ENCODE results near the gene MCM10.
"Not testable (repeated sequence)": the region's sequence is repeated elsewhere in the genome, so short reads cannot be mapped to it uniquely, and the experiment has no call there.

The MCM10 gene

DNA sequence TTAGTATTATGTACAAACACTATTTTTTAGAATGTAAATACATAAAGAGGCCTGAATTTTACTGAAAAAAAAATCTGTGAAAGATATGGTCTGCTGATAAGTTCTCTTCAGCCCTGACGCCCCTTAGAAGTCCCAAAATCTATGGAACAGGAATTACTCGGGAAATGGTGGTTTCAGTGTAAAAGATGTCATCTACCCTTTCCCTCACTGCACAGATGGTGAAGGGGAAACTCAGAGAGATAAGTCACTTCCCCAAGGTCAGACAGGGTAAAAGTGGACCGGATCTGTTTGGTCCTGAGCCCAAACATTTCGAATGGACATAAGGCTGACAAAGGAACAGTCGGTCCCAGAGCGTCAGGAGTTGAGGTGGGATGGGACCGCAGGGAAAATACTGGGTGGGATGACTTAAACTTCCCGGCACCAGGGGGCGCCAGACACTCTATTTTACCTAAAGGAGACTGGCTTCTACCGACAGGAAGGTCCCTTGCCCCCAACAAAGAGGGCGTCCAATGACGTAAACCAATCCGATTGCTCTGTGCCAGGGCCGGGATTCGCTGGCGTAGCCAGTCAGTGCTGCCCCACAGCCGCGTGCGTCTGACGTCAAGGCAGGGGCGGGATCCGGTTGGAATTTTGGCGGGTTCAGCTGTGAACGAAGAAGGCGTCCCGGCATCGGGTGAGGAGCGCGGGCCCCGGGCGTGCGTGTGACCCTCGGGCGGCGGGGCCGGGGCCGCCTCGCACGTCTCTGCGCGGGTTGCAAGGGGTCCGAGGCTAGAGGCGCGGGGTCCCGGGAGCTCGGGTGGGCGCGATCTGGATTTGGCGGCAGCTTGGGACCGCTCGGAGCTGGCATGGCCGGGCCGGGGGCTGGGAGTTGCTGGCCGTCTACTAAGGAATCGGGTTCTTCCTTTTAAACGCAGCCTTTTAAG lies at the start of gene MCM10:
MCM10 (plus strand) TSS at position 625 of the 923 bp plus-strand sequence. CDS start 2,645 bp downstream, outside the sequence.
- peak; percentile 97 for DNase-seq

DNA sequence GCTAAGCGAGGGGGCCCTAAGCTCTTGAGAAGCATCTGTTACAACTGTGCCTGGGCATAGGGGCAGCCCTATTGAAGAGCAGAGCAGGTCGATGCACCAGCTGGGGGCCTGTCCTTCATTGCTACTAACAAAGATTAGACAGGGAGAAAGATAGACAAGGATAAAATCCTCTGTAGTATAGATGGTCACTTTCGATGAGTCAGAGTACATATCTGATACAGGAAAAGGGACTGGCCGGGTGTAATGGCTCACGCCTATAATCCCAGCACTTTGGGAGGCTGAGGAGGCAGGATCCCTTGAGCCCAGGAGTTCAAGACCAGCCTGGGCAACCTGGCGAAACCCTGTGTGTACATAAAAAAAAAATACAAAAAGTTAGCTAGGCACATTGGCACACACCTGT lies 47.8 kb upstream of the MCM10 start:
- DNase-seq = no peak

- no peak for DNase-seq
Observed at GRCh38 chr10:13115832-13116803, 45.2 kb upstream of the MCM10 start.

DNA sequence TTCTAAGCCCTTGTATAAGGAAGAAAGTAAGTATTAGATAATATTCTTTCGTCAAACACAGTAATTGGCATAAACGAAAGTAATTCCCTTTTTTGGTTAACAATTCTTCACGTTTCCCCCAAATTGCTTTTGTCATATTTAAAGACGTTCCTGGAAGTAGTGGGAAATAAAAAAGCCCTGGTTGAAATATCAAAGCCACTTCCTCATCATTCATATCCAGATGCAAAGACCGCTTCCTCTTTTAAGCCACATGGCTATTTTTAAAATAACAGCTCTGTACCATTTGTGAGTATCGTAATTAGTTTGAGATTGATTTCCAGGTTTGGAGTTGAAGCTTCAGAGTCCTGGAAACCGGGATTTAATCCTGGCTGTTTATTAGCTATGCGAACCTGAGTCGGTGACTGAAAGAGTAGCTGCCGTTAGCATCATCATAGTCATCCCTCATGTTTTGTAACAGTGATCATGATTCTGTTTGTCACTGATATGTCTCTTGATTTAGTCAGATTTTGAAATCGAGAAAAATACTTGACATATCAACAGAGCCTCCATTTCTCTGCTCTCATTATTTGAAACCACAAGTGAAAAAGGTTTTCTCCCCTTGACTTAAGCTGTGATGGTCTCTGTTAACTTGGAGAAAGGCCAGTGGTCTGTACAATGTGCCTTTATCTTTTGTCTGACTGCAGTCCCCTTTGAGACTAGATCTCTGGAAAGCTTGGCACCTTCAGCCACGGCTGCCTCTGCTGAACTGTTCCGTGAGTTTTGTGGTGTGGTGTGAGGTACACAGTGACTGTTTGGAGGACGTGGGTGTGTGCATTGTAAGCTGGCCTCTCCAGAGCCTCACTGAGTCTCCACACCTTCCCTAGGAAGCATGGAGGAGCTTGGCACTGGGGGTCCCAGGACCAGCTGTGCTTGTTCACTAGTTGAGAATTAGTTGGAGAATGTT lies 43.2 kb upstream of the MCM10 start:
- no peak for DNase-seq

DNA sequence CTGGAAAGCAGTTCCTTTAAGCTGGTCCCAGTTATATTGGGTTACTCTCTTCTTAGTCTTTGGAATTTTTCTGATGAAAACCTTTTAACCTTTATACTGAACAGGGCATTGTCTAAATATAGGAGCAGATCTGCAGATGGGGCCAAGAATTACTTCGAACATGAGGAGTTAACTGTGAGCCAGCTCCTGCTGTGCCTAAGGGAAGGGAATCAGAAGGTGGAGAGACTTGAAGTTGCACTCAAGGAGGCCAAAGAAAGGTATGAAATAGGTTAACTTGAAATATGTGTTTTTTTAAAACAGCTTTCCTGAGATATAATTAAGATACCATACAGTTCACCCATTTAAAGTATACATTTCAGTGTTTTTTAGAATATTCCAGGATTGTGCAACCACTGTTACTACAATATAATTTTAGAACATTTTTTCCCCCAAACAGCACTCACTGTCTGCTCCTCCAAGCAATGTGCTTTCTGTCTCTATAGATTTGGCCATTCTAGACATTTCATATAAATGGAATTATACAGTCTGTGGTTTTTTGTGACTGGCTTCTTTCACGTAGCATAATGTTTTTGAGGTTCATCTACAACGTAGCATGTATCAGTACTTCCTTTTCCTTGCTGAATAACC lies 42.5 kb upstream of the MCM10 start:
- no peak for DNase-seq

DNA sequence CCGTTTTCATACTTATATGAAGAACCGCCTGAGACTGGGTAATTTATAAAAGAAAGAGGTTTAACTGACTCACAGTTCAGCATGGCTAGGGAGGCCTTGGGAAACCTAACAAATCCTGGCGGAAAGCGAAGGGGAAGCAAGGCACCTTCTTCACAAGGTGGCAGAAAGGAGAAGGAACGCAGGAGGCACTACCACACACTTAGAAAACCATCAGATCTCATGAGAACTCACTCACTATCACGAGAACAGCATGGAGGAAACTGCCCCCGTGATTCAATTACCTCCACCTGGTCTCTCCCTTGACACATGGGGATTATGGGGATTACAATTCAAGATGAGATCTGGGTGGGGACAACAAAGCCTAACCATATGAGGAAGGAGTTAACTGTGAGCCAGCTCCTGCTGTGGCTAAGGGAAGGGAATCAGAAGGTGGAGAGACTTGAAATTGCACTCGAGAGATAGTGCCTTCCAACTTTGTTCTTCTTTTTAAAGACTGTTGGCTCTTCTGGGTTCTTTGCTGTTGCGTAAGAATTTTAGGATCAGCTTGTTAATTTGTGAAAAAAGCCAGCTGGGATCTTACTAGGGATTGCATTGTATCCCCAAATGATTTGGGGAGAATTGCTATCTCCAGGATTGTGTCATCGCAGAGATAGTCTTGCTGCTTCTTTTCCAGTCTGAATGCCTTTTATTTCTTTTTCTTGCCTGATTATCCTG lies 40.4 kb upstream of the MCM10 start:
- no peak for DNase-seq

- no peak for DNase-seq
Observed at GRCh38 chr10:13121500-13121854, 39.9 kb upstream of the MCM10 start.

DNA sequence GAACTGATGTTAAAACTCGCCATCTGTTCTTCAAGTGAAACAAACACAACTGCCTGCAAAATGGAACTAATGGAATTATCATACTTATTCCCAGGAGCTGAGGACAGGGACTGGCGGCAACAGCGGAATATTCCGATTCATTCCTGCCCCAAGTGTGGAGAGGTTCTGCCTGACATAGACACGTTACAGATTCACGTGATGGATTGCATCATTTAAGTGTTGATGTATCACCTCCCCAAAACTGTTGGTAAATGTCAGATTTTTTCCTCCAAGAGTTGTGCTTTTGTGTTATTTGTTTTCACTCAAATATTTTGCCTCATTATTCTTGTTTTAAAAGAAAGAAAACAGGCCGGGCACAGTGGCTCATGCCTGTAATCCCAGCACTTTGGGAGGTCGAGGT lies 24.7 kb upstream of the MCM10 start:
- DNase-seq = no peak

DNA sequence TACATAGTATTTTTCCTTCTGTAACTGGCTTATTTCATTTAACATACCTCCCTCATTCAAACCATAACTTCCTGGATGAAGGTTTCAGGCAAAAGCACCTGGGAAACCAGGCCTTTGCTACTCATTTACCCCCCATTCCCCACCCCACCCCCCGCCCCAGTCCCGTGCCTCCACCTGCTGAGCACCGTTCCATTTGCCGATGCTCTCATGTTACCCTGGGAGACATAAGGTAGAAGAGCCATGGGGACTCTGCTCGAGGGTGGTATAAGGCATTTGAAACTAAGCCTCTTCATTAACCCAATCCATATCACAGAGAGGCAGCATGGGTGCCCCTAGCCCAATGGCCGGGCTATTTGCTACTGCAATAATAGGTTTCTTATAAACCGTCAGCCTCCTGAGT lies 22.2 kb upstream of the MCM10 start:
- DNase-seq = no peak

- no peak for DNase-seq
Observed at GRCh38 chr10:13139676-13140075, 21.7 kb upstream of the MCM10 start.

DNA sequence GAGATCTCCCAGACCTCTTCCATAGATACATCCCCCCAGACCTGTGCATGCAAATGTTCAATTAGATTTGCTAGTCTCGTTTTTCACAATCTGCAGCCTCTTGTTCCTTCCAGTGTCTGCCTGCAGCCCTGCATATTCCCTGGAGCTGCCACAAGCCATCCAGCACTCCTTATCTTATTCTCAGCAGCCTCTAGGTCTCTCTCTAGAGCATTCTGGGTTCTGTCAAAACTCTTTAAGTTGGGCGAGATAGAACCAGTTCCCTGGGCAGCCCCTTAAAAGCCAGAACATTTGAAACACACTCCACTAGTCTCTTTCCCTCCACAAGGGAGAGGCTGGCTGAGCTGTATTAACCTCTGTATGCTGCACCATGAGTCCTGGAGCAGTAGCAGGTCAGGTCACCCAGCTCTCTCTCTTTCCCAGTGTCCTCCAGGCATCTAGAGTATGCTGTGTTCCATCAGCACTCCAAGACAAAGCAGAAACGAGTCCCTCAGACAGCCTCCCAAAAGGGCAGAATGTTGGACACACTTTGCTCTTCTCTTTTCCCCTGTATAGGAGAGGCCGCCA lies 20.6 kb upstream of the MCM10 start:
- DNase-seq = no peak

- no peak for DNase-seq
Observed at GRCh38 chr10:13143766-13144165, 17.6 kb upstream of the MCM10 start.

DNA sequence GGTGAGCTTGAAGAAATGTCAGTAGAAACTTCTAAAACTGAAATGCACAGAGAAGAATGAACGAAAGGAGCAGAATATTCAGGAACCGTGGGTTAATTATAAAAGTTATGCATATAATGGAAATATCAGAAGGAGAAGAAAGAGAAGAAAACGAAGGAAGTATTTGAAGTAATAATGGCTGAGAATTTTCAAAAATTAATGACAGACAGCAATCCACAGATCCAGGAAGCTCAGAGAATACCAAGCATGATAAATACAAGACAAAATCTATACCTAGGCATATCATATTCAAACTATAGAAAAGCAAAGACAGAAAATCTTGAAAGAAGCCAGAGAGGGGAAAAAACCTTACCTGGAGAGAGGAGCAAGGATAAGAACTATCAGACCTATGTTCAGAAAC lies 16.5 kb upstream of the MCM10 start:
- no peak for DNase-seq

DNA sequence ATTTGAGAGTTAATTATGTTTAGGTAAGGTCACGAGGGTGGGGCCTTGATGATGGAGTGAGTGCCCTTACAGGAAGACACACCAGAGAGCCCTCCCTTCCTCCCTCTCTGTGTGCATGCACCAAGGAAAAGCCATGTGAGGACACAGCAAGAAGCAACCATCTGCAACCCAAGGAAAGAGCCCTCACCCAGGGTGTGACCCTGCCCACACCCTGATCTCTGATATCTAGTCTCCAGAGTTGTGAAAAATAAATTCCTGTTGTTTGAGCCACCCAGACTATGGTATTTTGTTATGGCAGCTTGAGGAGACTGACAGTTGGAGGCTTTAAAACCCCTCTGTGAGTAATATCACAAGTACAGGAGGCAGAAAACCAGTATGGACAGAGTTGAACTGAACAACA lies 15.0 kb upstream of the MCM10 start:
- no peak for DNase-seq

- no peak for DNase-seq
Observed at GRCh38 chr10:13147161-13147560, 14.2 kb upstream of the MCM10 start.

DNA sequence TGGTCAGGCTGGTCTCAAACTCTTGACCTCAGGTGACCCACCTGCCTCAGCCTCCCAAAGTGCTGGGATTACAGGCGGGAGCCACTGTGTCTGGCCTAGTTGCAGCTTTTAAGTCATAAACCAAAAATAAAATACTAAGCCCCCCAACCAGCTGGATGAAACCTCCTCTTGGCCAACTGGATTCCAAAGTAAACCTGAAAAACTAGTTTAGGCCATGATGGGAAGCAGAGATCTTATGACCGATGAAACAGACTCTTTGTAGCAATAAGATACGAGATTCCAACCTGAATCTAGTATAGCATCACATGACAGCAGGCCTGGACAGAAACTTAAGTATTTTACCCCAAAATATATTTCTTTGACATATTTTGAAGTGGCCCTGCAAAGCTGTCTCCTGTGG lies 9.1 kb upstream of the MCM10 start:
- no peak for DNase-seq

GRCh38 chr10:13155860-13156259 lies 5.5 kb upstream of the MCM10 start:
- not testable (repeated sequence) for DNase-seq

- DNase-seq = peak; percentile 12
Observed at GRCh38 chr10:13158401-13158800, 3.0 kb upstream of the MCM10 start.

DNA sequence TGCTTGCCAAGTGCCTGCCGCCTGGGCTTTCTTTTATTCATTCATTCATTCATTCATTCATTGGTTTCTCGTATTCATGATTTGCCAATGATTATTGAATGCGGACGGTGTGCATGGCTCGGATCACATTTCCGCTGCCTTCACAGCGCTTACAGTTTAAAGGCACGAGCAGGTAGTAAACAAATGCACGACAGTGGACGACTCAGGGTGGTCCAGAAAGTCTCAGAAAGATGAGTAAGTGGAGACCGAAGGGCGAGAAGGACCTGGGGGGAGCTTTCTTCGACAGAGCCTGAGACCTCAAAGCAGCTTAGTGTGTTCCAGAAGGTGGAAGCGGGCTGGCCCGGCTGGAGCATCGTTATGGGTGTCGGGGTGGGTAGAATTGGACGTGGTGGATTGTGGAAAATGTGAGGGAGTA lies 506 bp downstream of the MCM10 start:
- no peak for DNase-seq

GRCh38 chr10:13163859-13164258 lies 2.5 kb downstream of the MCM10 start:
- DNase-seq = no peak

DNA sequence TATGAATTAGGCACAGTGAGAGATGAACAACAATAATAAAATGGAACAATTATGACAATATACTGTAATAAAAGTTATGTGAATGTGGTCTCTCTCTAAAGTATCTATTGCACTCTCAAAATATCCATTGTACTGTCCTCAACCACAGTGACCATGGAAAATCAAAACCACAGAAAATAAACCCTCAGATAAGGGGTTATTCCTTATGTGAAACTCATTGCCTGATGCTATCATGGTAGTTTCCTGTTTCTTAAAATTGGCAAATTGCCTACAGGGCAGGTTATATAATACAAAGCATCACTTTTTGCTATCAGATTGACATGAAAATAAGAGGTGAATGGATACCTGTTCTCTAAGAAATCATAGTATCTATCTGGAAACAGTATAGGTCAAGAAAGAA lies 3.8 kb downstream of the MCM10 start:
- DNase-seq = no peak

Data from retina (tissue), 1 donor.